ENCODE results near the gene LYZL4.

LYZL4 gene, protein sequence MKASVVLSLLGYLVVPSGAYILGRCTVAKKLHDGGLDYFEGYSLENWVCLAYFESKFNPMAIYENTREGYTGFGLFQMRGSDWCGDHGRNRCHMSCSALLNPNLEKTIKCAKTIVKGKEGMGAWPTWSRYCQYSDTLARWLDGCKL

GRCh38 chr3:42410370-42411131 is at the start of gene LYZL4:
Gene LYZL4 (minus strand): TSS chr3:42410610. CDS start chr3:42407251, 3,359 bp downstream.
- no peak for DNase-seq

DNA sequence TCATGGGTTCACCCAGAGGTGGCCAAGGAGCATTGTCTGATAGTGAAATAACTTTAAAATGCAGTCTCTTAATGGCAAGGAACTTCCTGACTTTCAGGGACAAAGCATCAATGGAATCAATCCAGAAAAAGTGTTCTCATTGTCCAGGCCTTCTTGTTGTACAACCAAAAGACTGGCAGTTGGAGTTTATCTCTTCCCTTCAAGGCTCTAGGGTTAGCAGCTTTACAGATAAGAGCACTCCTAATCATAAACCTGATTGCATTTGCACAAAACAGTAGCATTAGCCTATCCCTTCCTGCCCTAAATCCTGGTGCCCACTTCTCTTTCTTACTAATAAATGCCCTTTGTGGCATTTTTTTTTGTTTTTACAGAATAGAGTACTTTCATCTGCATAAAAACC is 48.7 kb upstream of the LYZL4 start:
- no peak for DNase-seq

GRCh38 chr3:42456211-42456610 is 45.8 kb upstream of the LYZL4 start:
- no peak for DNase-seq

GRCh38 chr3:42451546-42452230 is 41.3 kb upstream of the LYZL4 start:
- no peak for DNase-seq

DNA sequence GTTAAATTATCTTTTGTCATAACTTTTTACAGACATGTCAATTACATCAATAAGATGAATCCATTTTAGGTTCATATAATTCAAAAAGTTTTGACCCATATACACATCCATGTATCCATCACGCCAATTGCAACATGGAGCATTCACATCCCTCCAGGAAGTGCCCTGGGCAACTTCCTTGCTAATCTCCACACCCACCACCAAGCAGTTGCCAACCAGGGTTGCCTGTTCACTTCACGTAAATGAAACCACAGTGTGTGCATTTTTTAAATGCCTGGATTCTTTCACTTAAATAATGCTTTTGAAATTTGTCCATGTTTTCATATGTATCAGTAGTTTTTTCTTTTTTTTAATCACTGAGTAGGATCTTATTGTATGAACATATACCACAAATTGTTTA is 40.7 kb upstream of the LYZL4 start:
- no peak for DNase-seq

DNA sequence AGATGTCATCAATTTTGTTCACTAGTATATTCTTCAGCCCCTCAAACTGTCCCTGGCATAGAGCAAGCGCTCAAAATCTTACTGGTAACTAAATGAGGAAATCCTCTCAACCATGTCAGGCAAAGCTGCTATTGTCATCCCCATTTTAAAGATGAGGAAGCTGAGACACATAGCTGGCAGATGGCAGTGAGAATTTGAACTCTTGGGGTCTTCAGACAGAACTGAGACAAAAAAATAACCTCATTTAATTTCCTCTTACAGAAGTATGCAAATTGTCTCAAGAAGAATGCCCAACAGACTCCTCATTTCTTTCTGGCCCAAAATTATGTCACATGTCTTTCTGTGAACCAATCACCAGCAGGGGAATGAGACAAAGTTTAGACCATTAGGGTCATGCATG is 40.2 kb upstream of the LYZL4 start:
- DNase-seq, result no peak

DNA sequence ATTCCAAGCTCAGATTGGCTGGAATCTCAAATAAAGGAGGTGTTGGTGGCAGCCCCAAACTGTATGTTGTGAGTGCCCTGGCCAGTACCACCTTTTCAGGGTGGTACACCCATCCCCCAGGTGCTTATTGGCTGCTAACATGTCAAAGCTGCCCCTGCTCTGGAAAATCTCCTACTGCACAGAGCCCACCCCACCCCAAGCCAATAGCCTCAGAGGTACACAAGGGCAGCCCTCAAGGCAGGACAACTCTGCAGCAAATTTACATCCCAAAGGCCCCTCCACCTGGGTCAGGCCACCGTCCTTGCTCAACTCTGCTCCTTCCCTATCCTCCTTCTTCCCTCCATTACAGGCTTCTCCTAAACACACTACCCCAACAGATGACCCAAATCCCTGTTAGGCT is 37.1 kb upstream of the LYZL4 start:
- DNase-seq, result no peak

DNA sequence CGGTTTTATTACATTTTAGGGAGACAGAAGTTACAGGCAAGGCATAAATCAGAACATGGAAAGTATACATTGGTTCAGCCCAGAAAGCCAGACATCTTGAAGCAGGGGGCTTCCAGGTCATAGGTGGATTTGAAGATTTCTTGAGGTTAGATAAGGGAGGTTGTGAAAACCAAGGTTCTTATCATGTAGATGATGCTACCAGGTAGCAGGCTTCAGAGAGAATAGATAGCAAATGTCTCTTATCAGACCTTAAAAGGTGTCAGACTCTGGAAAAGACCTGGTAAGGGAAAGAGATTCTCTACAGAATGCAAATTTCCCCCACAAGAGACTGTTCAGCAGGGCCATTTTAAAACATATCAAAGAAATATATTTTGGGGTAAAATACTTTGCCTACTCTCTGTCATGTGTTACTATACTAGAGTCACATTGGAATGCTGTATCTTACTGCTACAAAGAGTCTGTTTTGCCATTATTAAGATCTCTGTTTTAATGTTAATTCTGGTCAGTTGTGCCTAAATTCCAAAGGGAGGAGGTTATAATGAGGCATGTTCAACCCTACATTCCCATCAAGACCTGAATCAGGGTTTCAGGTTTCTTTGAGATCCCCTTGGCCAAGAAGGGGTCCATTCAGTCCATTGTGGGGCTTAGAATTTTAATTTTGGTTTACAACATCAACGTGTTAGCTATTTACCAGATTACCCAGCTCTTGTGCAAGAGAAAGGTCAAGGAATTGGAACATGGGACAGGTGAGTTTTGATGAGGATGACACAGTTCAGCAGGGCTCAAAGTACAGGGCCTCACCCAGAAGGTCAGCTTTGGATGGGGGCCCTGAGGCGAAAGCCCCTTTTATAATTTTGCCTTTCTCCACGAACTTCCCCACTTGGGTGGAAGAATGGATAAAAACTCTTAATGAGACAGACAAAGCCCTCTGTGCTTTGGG is 36.0 kb upstream of the LYZL4 start:
- DNase-seq, result no peak

- DNase-seq, result peak in 1 of 2 experiments; percentile 60
Observed at GRCh38 chr3:42443819-42444436, 33.5 kb upstream of the LYZL4 start.

- no peak for DNase-seq
Observed at GRCh38 chr3:42443292-42443691, 32.9 kb upstream of the LYZL4 start.

- DNase-seq, result no peak
Observed at GRCh38 chr3:42442640-42443039, 32.2 kb upstream of the LYZL4 start.

DNA sequence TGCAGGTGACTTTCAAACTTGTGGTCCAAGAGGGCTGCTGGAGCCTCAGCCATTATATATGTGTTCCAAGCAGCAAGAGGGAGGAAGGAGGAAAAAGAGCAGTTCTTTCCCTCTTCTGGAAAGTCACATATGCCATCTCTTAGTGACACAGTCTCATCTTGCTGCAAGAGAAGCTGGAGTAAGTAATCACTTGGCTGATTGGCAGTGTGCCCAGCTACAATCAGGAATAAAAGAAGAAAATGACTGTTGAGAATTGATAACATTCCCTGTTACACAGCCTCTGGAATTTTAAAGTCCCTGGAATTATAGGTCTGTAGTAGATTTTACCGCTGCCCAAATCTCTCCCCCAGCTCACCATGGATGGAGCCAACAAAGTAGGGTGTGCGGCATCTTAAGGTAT is 31.4 kb upstream of the LYZL4 start:
- no peak for DNase-seq

- DNase-seq, result no peak
Observed at GRCh38 chr3:42440924-42441323, 30.5 kb upstream of the LYZL4 start.

- DNase-seq, result peak in 1 of 2 experiments; percentile 3
Observed at GRCh38 chr3:42439261-42440115, 29.1 kb upstream of the LYZL4 start.

DNA sequence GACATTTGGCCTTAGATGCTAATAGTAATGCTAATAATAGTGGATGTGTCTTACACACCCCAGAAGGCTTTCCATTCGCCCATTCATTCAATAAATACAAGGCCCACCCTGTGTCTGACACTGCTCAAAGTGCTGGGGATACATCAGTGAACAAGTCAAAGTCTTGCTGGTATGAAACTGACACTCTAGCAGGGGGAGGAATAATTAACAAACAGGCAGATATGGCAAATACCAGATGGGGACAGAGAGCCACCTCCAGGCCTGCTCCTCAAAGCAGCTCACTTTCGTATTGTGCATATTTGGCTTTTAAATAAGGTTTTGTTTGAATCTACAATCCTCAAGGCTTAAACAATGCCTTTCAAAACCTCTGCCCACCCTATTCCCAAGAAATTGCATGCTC is 28.3 kb upstream of the LYZL4 start:
- no peak for DNase-seq

DNA sequence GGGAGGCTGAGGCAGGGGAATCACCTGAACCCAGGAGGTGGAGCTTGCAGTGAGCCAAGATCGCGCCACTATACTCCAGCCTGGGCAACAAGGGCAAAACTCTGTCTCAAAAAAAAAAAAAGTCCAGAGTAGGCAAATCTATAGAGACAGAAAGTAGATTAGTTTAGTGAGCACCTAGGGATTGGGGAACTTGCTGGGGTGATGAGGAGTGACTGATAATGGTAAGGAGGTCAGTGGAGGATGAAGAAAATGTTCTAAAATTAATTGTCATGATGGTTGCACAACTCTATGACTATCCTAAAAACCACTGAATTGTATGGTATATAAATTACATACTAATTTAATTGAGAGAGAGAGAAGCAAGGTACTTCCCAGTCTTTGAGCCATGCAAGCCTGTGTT is 27.8 kb upstream of the LYZL4 start:
- no peak for DNase-seq

DNA sequence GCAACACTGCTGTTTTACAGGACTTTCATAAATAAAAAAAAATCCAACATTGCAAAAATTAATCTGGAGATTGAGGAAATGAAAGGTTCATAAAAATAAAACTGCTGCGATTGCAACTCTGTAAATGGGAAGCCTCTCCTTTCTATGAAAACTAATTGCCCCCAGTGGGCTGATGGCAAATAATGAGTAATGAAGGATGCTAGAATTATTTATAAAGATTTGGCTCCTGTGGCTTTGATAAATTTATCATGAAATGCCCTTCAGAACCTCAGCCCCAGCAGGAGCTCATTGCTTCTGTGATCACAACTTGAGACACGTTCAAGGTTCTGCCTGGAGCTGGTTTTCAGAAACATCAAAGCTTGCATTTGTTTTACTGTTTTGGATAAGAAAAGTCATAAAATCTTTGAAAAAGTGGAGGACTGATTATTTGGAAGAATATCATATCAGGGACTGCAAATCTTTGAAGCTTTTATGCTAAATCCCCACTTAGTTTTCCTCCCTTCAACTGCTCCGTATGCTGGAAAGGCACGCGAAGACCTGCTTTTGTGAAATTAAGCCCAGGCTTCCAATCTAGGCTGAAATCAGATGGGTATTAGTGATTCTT is 24.5 kb upstream of the LYZL4 start:
- DNase-seq, result no peak

- no peak for DNase-seq
Observed at GRCh38 chr3:42432485-42432884, 22.1 kb upstream of the LYZL4 start.

GRCh38 chr3:42430781-42431532 is 20.5 kb upstream of the LYZL4 start:
- DNase-seq, result no peak

DNA sequence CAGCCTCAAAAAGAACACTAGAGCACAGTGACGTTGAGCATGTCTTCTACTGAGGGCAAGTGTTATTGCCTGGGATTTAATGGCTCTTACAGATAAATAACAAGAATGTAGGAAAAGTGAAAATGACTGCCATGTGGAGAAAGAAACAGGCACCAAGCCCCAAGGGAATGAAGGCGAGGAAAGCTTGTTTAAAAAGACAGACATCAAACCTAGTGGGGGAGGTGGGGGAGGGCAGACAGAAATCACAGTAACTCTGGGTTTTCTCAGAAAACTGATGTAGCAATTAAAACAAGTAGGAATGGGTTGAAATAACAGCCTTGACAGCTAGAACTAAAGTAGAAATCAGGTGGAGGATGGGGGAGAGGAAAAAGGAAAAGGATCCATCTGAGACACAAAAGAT is 18.4 kb upstream of the LYZL4 start:
- no peak for DNase-seq
